Endothelial cell of umbilical vein (primary cell): Measurements from ENCODE around the gene TMEM61.

Experiments
- EZH2 ChIP-seq: IDR thresholded peaks from 2 replicates; pipeline ENCODE4 v1.6.1; 2012; ENCODE audit warnings: borderline replicate concordance, low read depth, mild to moderate bottlenecking, moderate library complexity, low read length, inconsistent platforms; ENCODE audit not compliant: severe bottlenecking
- MAX ChIP-seq: IDR thresholded peaks from 2 replicates; pipeline ENCODE4 v1.6.1; 2011; ENCODE audit not compliant: insufficient read depth, insufficient read length
- MYC ChIP-seq: IDR thresholded peaks from one replicate; pipeline ENCODE4 v1.6.1; 2011; ENCODE audit warnings: mild to moderate bottlenecking, low read depth, low read length
- POLR2A ChIP-seq: IDR thresholded peaks from 2 replicates; pipeline ENCODE4 v1.6.1; 2012; ENCODE audit warnings: low read depth, mild to moderate bottlenecking, control low read depth, low read length
- POLR2AphosphoS5 ChIP-seq: IDR thresholded peaks from 2 replicates; pipeline ENCODE4 v1.6.1; 2012; ENCODE audit warnings: low read depth, mild to moderate bottlenecking, control low read depth, low read length, moderate library complexity; ENCODE audit not compliant: insufficient read depth
- TF ChIP-seq, protein P1 (sequence below), 2 donors: IDR thresholded peaks; 1 replicate in 1 of 2; 2 replicates in 1 of 2; pipeline ENCODE4 v1.5.1; 2011; ENCODE audit warnings: low read length in 2 of 2, mild to moderate bottlenecking in 2 of 2, moderate library complexity in 2 of 2, control low read depth in 1 of 2, inconsistent platforms in 1 of 2, low read depth in 1 of 2; ENCODE audit not compliant: insufficient read depth in 1 of 2; ENCODE audit errors: extremely low read depth in 1 of 2

DNA sequence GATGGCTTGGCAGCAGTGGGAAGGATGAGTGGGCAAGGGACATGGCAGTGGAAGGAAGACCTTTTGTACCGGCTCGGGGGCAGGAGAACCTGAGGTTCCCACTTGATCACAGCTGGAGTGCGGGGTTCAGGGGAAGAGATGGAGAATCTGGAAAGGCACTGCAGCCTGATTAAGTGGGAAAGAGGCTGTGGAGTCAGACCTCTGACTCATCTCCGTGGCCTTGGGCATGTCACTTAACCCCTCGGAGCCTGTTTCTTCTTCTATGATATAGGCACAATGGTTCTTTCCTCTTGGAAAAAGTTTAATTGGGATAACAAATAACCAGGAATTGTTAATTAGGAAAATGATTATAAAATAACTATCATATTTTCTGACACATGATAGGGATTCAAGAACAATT is 13.1 kb upstream of the TMEM61 start:
- TF ChIP-seq, protein P1, sequence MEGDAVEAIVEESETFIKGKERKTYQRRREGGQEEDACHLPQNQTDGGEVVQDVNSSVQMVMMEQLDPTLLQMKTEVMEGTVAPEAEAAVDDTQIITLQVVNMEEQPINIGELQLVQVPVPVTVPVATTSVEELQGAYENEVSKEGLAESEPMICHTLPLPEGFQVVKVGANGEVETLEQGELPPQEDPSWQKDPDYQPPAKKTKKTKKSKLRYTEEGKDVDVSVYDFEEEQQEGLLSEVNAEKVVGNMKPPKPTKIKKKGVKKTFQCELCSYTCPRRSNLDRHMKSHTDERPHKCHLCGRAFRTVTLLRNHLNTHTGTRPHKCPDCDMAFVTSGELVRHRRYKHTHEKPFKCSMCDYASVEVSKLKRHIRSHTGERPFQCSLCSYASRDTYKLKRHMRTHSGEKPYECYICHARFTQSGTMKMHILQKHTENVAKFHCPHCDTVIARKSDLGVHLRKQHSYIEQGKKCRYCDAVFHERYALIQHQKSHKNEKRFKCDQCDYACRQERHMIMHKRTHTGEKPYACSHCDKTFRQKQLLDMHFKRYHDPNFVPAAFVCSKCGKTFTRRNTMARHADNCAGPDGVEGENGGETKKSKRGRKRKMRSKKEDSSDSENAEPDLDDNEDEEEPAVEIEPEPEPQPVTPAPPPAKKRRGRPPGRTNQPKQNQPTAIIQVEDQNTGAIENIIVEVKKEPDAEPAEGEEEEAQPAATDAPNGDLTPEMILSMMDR (IDR thresholded peaks at IDR 0.05; ENCODE audit: extremely low read depth in 1 of 2, insufficient read depth in 1 of 2, low read depth in 1 of 2, low read length in 2 of 2): no peak
- TF ChIP-seq MAX (no peak), POLR2AphosphoS5 (no peak), POLR2A (no peak), MYC (no peak), EZH2 (no peak)
